Epithelial cell of proximal tubule (primary cell): Measurements from ENCODE around the gene BMPR1B. TPM values are rescaled to one million over a fixed set of nuclear protein-coding genes. Genes with fewer than 3 reads are reported as not detected.

ENCODE experiments used
- DNase-seq: peaks from one replicate; pipeline ENCODE4 v3.0.0-alpha.2; 2011; ENCODE audit warnings: low read depth
- H3K4me3 ChIP-seq: 2 replicates; pipeline ENCODE4 v1.5.1; 2011; ENCODE audit warnings: low read depth, mild to moderate bottlenecking, low read length
- CTCF ChIP-seq: conservative IDR thresholded peaks from 2 replicates; pipeline ENCODE4 v1.5.1; 2012; ENCODE audit warnings: low read depth, mild to moderate bottlenecking, low read length
- total RNA-seq: library from RNA; depleted of rRNA; stranded (reverse); fragments of >200 nt; gene quantifications from 2 replicates; pipeline ENCODE4 v1.2.3, GENCODE V29; 2015

Gene BMPR1B
- total RNA-seq, 1 donor from 2014 or later = 2.0 TPM

- H3K4me3 ChIP-seq = no peak overlapping the region
- TF ChIP-seq CTCF = no peak
- DNase-seq = no peak
These were observed 169.2 kb downstream of the BMPR1B start for GRCh38 chr4:94926936-94927335.

- TF ChIP-seq CTCF = no peak
- no peak overlapping the region for H3K4me3 ChIP-seq
- no peak for DNase-seq
These were observed 169.9 kb downstream of the BMPR1B start for GRCh38 chr4:94927696-94928095.

- DNase-seq = no peak
- no peak for TF ChIP-seq CTCF
- no peak overlapping the region for H3K4me3 ChIP-seq
These were observed 171.9 kb downstream of the BMPR1B start for GRCh38 chr4:94929696-94930095.

GRCh38 chr4:94931626-94932025, 173.9 kb downstream of the BMPR1B start:
- TF ChIP-seq CTCF = no peak

GRCh38 chr4:94932366-94932765, 174.6 kb downstream of the BMPR1B start:
- no peak for TF ChIP-seq CTCF
- no peak for DNase-seq
- H3K4me3 ChIP-seq = no peak overlapping the region

More at GRCh38 chr4:94931626-94932025, 173.9 kb downstream of the BMPR1B start:
- DNase-seq = no peak
- H3K4me3 ChIP-seq = no peak overlapping the region

- no peak overlapping the region for H3K4me3 ChIP-seq
- no peak for TF ChIP-seq CTCF
- DNase-seq = no peak
These were observed 176.0 kb downstream of the BMPR1B start for GRCh38 chr4:94933799-94934198.

GRCh38 chr4:94934201-94934600, 176.4 kb downstream of the BMPR1B start:
- H3K4me3 ChIP-seq = no peak overlapping the region
- TF ChIP-seq CTCF = no peak
- DNase-seq = no peak
